Esophagus muscularis mucosa (tissue), 4 donors: ENCODE results near the gene DCTD.

Source experiments
- EP300 ChIP-seq: sonication (generic); formaldehyde crosslinking; IDR thresholded peaks from one replicate; pipeline ENCODE4 v1.6.1; 2017; ENCODE audit warnings: antibody characterized with exemption
- POLR2A ChIP-seq: fragments of 450-650 bp; IDR thresholded peaks from one replicate; pipeline ENCODE4 v1.6.1; 2017; ENCODE audit warnings: antibody characterized with exemption, moderate library complexity, mild to moderate bottlenecking, low read depth
- TF ChIP-seq, protein P1 (sequence below), 3 experiments: fragments of 200-600 bp in 2 of 3; fragments of 450-650 bp in 1 of 3; sonication (generic) in 2 of 3; IDR thresholded peaks; one replicate each; pipeline ENCODE4 v1.5.1; 2017 to 2019; ENCODE audit warnings: antibody characterized with exemption in 3 of 3, mild to moderate bottlenecking in 2 of 3, moderate library complexity in 1 of 3

DNA sequence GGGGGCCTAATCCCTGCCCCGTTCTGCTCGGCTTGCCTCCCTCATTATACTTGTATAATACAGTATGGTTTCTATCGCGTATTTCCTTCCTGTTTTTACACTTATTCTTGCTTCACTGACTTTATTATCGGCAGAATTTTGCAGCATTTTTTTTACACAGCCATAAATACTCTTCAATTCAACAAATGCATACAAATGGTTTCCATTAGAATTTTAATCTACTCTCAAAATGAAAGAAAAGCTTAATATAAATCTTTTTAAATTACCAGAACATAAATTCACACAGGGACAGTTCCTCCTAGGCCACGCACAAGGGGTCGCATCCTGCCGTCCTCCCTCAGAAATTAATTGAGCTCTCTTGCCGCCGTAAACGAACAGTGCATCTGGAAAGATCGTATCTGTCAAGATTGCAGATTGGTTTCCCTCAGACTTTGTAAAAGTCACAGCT lies 42.9 kb downstream of the DCTD start:
- TF ChIP-seq, protein P1, sequence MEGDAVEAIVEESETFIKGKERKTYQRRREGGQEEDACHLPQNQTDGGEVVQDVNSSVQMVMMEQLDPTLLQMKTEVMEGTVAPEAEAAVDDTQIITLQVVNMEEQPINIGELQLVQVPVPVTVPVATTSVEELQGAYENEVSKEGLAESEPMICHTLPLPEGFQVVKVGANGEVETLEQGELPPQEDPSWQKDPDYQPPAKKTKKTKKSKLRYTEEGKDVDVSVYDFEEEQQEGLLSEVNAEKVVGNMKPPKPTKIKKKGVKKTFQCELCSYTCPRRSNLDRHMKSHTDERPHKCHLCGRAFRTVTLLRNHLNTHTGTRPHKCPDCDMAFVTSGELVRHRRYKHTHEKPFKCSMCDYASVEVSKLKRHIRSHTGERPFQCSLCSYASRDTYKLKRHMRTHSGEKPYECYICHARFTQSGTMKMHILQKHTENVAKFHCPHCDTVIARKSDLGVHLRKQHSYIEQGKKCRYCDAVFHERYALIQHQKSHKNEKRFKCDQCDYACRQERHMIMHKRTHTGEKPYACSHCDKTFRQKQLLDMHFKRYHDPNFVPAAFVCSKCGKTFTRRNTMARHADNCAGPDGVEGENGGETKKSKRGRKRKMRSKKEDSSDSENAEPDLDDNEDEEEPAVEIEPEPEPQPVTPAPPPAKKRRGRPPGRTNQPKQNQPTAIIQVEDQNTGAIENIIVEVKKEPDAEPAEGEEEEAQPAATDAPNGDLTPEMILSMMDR (IDR thresholded peaks at IDR 0.05), result no peak
- TF ChIP-seq POLR2A (no peak), EP300 (no peak)
